WTC11 (cell line): ENCODE results near the gene AURKB. TPM values are rescaled to one million over a fixed set of nuclear protein-coding genes. Genes with fewer than 3 reads are reported as not detected.

Experiments used
- ATAC-seq: fragments of 200-7000 bp; cut with Tn5 transposase; 2 replicates; pipeline ENCODE4 v1.10.0; 2021; ENCODE audit warnings: mild to moderate bottlenecking, moderate library complexity
- CTCF ChIA-PET: fragments of 300-600 bp; sonication (Branson Sonifier 250); formaldehyde crosslinking; loops from one replicate; lab custom pipeline; 2021; ENCODE audit warnings: antibody characterized with exemption; lab: Charles Lee
- POLR2A ChIA-PET: fragments of 350-600 bp; sonication (Branson Sonifier 250); formaldehyde crosslinking; loops from one replicate; lab custom pipeline; 2021; ENCODE audit warnings: antibody characterized with exemption; lab: Charles Lee
- DNase-seq: peaks from one replicate; pipeline ENCODE4 v3.0.0; 2021; ENCODE audit warnings: low spot score
- H3K27ac Mint-ChIP-seq: 2 replicates; pipeline ENCODE4 v1.8.0; 2021; ENCODE audit warnings: mixed read lengths
- H3K27me3 Mint-ChIP-seq: 2 replicates; pipeline ENCODE4 v1.8.0; 2021; ENCODE audit warnings: low read depth, mild to moderate bottlenecking, moderate library complexity, mixed read lengths
- H3K36me3 Mint-ChIP-seq: 2 replicates; pipeline ENCODE4 v1.8.0; 2021; ENCODE audit warnings: mixed read lengths
- H3K4me1 Mint-ChIP-seq: 2 replicates; pipeline ENCODE4 v1.8.0; 2022; ENCODE audit warnings: mixed read lengths
- H3K4me3 Mint-ChIP-seq: 2 replicates; pipeline ENCODE4 v1.8.0; 2021; ENCODE audit warnings: mild to moderate bottlenecking, moderate library complexity, mixed read lengths
- H3K9me3 Mint-ChIP-seq: 2 replicates; pipeline ENCODE4 v1.8.0; 2021; ENCODE audit warnings: mixed read lengths
- EMX1 ChIP-seq: fragments of 250-450 bp; sonication (Bioruptor Pico); IDR thresholded peaks from 2 replicates; pipeline ENCODE4 v1.8.0; 2021; ENCODE audit warnings: mild to moderate bottlenecking
- GTF2I ChIP-seq: fragments of 250-450 bp; sonication (Bioruptor Pico); conservative IDR thresholded peaks from 2 replicates; pipeline ENCODE4 v1.4.0; 2021; ENCODE audit warnings: mild to moderate bottlenecking
- OVOL2 ChIP-seq: fragments of 250-450 bp; sonication (Bioruptor Pico); IDR thresholded peaks from 2 replicates; pipeline ENCODE4 v1.9.0; 2021; ENCODE audit warnings: mild to moderate bottlenecking, borderline replicate concordance
- PREB ChIP-seq: sonication (generic); formaldehyde crosslinking; IDR thresholded peaks from 2 replicates; pipeline ENCODE4 v1.8.1; 2022; ENCODE audit warnings: mild to moderate bottlenecking, missing genetic modification reagents, moderate library complexity, borderline replicate concordance
- RELA ChIP-seq: sonication (generic); formaldehyde crosslinking; IDR thresholded peaks from 2 replicates; pipeline ENCODE4 v1.8.1; 2022; ENCODE audit warnings: missing genetic modification reagents, mild to moderate bottlenecking, borderline replicate concordance
- RORB ChIP-seq: fragments of 250-450 bp; sonication (Bioruptor Pico); IDR thresholded peaks from 2 replicates; pipeline ENCODE4 v1.9.0; 2021; ENCODE audit warnings: mild to moderate bottlenecking
- SOX15 ChIP-seq: fragments of 250-450 bp; sonication (Bioruptor Pico); IDR thresholded peaks from 2 replicates; pipeline ENCODE4 v1.9.0; 2021; ENCODE audit warnings: mild to moderate bottlenecking
- STAT6 ChIP-seq: sonication (generic); formaldehyde crosslinking; conservative IDR thresholded peaks from 2 replicates; pipeline ENCODE4 v1.8.1; 2023; ENCODE audit warnings: mild to moderate bottlenecking, low read depth, missing genetic modification reagents, moderate library complexity
- TEAD1 ChIP-seq: sonication (generic); formaldehyde crosslinking; IDR thresholded peaks from 2 replicates; pipeline ENCODE4 v1.8.0; 2022; ENCODE audit warnings: mild to moderate bottlenecking, missing genetic modification reagents
- TEAD4 ChIP-seq: sonication (generic); formaldehyde crosslinking; IDR thresholded peaks from 2 replicates; pipeline ENCODE4 v1.8.0; 2022; ENCODE audit warnings: mild to moderate bottlenecking, missing genetic modification reagents
- TP53 ChIP-seq: sonication (generic); formaldehyde crosslinking; IDR thresholded peaks from 2 replicates; pipeline ENCODE4 v1.8.1; 2023; ENCODE audit warnings: mild to moderate bottlenecking, missing genetic modification reagents
- ZBTB43 ChIP-seq: sonication (generic); formaldehyde crosslinking; IDR thresholded peaks from 2 replicates; pipeline ENCODE4 v1.8.1; 2023; ENCODE audit warnings: mild to moderate bottlenecking, missing genetic modification reagents
- ZNF121 ChIP-seq: sonication (generic); formaldehyde crosslinking; IDR thresholded peaks from 2 replicates; pipeline ENCODE4 v1.8.0; 2023; ENCODE audit warnings: missing genetic modification reagents
- ZNF671 ChIP-seq: fragments of 250-450 bp; sonication (Bioruptor Pico); IDR thresholded peaks from 2 replicates; pipeline ENCODE4 v1.8.0; 2021; ENCODE audit warnings: mild to moderate bottlenecking
- total RNA-seq: library from RNA; stranded (reverse); gene quantifications from 3 replicates; pipeline ENCODE4 v1.2.3, GENCODE V29; 2021
- TF ChIP-seq, protein P1 (sequence below): sonication (generic); formaldehyde crosslinking; IDR thresholded peaks from 2 replicates; pipeline ENCODE4 v1.8.0; 2022; ENCODE audit warnings: mild to moderate bottlenecking, missing genetic modification reagents
- TF ChIP-seq, protein P2 (sequence below): fragments of 250-450 bp; sonication (Bioruptor Pico); IDR thresholded peaks from 2 replicates; pipeline ENCODE4 v1.9.0; 2021; ENCODE audit warnings: mild to moderate bottlenecking
- TF ChIP-seq, protein P3 (sequence below): sonication (generic); formaldehyde crosslinking; IDR thresholded peaks from 2 replicates; pipeline ENCODE4 v1.8.1; 2022; ENCODE audit warnings: low read depth, mild to moderate bottlenecking, moderate library complexity, missing genetic modification reagents, borderline replicate concordance
- TF ChIP-seq, protein P4 (sequence below): sonication (generic); formaldehyde crosslinking; IDR thresholded peaks from 2 replicates; pipeline ENCODE4 v1.8.1; 2023; ENCODE audit warnings: mild to moderate bottlenecking, missing genetic modification reagents

AURKB gene
- total RNA-seq, 1 experiment from 2014 or later, result 215 TPM

DNA sequence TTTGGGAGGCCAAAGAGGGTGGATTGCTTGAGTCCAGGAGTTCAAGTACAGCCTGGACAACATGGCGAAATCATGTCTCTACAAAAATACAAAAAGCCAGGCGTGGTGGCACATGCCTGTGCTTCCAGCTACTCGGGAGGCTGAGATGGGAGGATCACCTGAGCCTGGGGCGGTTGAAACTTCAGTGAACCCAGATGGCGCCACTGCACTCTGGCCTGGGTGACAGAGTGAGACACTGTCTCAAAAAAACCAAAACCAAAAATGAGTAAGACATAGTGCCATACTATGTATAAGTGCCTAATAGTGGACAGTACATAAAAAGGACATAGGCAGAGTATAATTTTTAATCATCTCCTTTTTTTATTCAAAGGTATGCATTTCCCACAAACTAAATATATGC, 33.5 kb upstream of the AURKB start:
- ATAC-seq (no peak), DNase-seq (no peak)
- Mint-ChIP-seq H3K4me1 (0 out of 2 replicates have a peak, but pooled peaks cover 4% of the 10 kb centered on the region), H3K36me3 (peaks cover 20% of the 10 kb centered on the region), H3K27ac (0 out of 2 replicates have a peak overlapping the region, but pooled peaks have one; percentile 18), H3K9me3 (0 out of 2 replicates have a peak, but pooled peaks cover 8% of the 10 kb centered on the region), H3K27me3 (no peaks in the 10 kb centered on the region), H3K4me3 (no peak overlapping the region)
- ChIA-PET POLR2A (no interaction called here), CTCF (interaction anchor here (0.6 to 1.1 kb wide), 2 partner anchors 25 to 83 kb away, joined by 3 to 4 read pairs; no protein-coding TSS in a partner anchor)
- TF ChIP-seq, protein P1, sequence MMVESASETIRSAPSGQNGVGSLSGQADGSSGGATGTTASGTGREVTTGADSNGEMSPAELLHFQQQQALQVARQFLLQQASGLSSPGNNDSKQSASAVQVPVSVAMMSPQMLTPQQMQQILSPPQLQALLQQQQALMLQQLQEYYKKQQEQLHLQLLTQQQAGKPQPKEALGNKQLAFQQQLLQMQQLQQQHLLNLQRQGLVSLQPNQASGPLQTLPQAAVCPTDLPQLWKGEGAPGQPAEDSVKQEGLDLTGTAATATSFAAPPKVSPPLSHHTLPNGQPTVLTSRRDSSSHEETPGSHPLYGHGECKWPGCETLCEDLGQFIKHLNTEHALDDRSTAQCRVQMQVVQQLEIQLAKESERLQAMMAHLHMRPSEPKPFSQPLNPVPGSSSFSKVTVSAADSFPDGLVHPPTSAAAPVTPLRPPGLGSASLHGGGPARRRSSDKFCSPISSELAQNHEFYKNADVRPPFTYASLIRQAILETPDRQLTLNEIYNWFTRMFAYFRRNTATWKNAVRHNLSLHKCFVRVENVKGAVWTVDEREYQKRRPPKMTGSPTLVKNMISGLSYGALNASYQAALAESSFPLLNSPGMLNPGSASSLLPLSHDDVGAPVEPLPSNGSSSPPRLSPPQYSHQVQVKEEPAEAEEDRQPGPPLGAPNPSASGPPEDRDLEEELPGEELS (CRISPR knock-in tag), result no peak
- TF ChIP-seq PREB (CRISPR knock-in tag) (no peak), RELA (CRISPR knock-in tag) (no peak), SOX15 (no peak), TEAD4 (CRISPR knock-in tag) (no peak), GTF2I (CRISPR knock-in tag) (no peak), TEAD1 (no peak), ZBTB43 (CRISPR knock-in tag) (no peak), STAT6 (CRISPR knock-in tag) (no peak), ZNF671 (CRISPR knock-in tag) (no peak)
- TF ChIP-seq, protein P2, sequence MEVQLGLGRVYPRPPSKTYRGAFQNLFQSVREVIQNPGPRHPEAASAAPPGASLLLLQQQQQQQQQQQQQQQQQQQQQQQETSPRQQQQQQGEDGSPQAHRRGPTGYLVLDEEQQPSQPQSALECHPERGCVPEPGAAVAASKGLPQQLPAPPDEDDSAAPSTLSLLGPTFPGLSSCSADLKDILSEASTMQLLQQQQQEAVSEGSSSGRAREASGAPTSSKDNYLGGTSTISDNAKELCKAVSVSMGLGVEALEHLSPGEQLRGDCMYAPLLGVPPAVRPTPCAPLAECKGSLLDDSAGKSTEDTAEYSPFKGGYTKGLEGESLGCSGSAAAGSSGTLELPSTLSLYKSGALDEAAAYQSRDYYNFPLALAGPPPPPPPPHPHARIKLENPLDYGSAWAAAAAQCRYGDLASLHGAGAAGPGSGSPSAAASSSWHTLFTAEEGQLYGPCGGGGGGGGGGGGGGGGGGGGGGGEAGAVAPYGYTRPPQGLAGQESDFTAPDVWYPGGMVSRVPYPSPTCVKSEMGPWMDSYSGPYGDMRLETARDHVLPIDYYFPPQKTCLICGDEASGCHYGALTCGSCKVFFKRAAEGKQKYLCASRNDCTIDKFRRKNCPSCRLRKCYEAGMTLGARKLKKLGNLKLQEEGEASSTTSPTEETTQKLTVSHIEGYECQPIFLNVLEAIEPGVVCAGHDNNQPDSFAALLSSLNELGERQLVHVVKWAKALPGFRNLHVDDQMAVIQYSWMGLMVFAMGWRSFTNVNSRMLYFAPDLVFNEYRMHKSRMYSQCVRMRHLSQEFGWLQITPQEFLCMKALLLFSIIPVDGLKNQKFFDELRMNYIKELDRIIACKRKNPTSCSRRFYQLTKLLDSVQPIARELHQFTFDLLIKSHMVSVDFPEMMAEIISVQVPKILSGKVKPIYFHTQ (CRISPR knock-in tag), result no peak
- TF ChIP-seq, protein P3, sequence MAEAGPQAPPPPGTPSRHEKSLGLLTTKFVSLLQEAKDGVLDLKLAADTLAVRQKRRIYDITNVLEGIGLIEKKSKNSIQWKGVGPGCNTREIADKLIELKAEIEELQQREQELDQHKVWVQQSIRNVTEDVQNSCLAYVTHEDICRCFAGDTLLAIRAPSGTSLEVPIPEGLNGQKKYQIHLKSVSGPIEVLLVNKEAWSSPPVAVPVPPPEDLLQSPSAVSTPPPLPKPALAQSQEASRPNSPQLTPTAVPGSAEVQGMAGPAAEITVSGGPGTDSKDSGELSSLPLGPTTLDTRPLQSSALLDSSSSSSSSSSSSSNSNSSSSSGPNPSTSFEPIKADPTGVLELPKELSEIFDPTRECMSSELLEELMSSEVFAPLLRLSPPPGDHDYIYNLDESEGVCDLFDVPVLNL (CRISPR knock-in tag), result no peak

- no peaks in the 10 kb centered on the region for H3K27me3 Mint-ChIP-seq
- peaks cover 54% of the 10 kb centered on the region for H3K36me3 Mint-ChIP-seq
- POLR2A ChIA-PET, result no interaction called here
- H3K4me1 Mint-ChIP-seq, result no peaks in the 10 kb centered on the region
- CTCF ChIA-PET, result interaction anchor here (0.5 to 1.3 kb wide), 2 partner anchors 57 to 1091 kb away, joined by 3 to 4 read pairs; partner anchors contain the start of gene SLC25A35
- H3K27ac Mint-ChIP-seq, result no peak overlapping the region
- ATAC-seq (no peak), DNase-seq (no peak)
- no peak overlapping the region for H3K4me3 Mint-ChIP-seq
- H3K9me3 Mint-ChIP-seq, result no peaks in the 10 kb centered on the region
- no peak for TF ChIP-seq TP53
- TF ChIP-seq, protein P2 (CRISPR knock-in tag), result no peak
- TF ChIP-seq TEAD4 (CRISPR knock-in tag), result no peak
- no peak for TF ChIP-seq RORB (CRISPR knock-in tag)
- TF ChIP-seq ZNF121, result no peak
- no peak for TF ChIP-seq OVOL2 (CRISPR knock-in tag)
- TF ChIP-seq, protein P4, sequence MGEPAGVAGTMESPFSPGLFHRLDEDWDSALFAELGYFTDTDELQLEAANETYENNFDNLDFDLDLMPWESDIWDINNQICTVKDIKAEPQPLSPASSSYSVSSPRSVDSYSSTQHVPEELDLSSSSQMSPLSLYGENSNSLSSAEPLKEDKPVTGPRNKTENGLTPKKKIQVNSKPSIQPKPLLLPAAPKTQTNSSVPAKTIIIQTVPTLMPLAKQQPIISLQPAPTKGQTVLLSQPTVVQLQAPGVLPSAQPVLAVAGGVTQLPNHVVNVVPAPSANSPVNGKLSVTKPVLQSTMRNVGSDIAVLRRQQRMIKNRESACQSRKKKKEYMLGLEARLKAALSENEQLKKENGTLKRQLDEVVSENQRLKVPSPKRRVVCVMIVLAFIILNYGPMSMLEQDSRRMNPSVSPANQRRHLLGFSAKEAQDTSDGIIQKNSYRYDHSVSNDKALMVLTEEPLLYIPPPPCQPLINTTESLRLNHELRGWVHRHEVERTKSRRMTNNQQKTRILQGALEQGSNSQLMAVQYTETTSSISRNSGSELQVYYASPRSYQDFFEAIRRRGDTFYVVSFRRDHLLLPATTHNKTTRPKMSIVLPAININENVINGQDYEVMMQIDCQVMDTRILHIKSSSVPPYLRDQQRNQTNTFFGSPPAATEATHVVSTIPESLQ (CRISPR knock-in tag), result no peak
- no peak for TF ChIP-seq EMX1 (CRISPR knock-in tag)
Measured at GRCh38 chr17:8237886-8238285, 27.5 kb upstream of the AURKB start.
